Inflammatory macrophage treated with lipopolysaccharide for 1 hour (primary cell): ENCODE measurements around the gene SMIM43.
A peak's percentile ranks its signal among the peaks of the same experiment; 100 is the strongest.
"Not testable (repeated sequence)": the region's sequence is repeated elsewhere in the genome, so short reads cannot be mapped to it uniquely, and the experiment has no call there.

Source experiments
- DNase-seq, 2 donors: peaks; one replicate each; pipeline ENCODE4 v3.0.0-alpha.2; 2020 to 2022

The SMIM43 gene

DNA sequence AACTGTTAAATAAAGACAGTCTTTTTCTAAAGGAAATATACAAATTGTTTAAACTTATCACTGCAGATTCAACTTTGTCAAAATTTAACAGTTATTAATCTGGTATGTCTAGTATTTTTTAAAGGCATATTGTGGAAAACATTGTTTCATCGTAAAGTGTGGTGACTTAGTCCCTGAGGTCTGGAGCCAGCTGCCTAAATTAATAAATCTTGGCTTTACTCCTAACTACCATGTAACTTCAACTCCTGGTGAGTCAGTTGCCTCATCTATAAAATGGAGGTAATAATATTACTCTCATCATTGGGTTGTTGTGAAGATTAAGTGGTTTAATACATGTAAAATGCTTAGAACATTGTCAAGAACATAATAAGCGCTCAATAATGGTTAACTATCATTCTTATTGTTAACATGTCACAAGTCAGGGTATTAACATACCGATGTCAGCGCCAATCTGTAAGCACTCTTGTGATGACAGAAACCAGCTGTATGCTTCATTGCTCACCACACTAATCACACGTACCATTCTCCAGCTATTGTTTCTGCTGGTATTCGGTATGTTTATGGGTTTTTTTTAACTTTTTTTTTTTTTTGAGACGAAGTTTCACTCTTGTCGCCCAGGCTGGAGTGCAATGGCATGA, 14.1 kb upstream of the SMIM43 start:
- no peak for DNase-seq

DNA sequence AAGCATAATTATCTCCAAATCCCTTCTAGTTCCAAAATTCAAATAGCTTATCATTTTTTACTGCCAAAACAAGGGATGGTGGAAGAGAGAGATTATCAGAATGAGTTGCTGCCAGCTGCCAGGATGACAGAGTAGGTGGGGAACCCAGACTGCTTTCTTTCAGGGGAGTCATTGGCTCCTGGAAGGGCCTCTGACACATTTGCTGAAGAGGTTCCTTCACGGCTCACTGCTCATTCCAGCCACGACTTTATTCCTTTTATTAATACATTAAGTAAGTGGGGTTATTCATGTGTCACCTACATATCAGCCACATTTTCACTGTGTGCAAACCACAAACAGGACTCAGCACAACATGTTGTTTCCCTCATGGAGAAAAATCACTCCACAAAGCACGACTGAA, 12.7 kb upstream of the SMIM43 start:
- DNase-seq: no peak

GRCh38 chr4:121776610-121777401, 11.8 kb upstream of the SMIM43 start:
- no peak for DNase-seq

DNA sequence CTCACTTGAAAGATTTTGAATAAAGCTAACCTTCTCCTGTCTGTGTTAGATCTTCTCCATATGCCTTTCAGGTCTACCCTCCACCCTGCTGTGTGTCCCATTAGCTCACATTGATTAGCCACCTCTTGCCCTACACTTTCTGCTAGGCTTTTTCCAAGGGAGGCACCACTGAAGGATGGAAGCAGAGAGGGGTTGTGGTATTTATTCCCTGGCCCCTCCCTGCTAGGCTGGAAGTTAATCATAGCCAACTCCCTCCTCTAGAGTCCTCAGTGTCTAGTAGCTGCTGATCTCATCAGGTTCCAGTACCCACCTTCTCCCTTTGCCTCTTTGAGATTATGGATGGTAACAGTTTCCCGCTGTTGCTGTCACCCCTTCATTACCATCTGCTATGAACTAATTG, 8.9 kb upstream of the SMIM43 start:
- DNase-seq: no peak

GRCh38 chr4:121771869-121772268, 6.9 kb upstream of the SMIM43 start:
- no peak for DNase-seq

GRCh38 chr4:121769341-121769740, 4.4 kb upstream of the SMIM43 start:
- DNase-seq: no peak

DNA sequence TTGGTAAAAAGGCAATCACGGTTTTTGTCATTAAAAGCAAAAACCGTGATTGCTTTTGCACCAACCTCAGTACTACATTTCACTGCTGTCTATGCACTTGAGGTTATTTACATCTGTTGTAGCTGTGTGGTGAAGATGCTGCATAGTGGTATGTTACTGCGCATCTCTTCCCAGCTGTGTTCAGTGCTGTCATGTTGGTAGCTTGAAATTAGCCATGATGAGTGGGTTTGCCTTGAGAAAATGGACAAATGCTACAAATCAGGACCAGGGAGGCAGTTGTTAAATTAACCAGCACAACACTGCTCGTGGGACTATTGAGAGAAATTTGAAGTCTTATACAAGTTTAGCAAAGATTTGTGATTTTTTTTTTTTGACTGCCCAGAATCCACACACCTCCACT, 2.2 kb upstream of the SMIM43 start:
- no peak for DNase-seq

GRCh38 chr4:121765971-121766538, 1.1 kb upstream of the SMIM43 start:
- DNase-seq: no peak

DNA sequence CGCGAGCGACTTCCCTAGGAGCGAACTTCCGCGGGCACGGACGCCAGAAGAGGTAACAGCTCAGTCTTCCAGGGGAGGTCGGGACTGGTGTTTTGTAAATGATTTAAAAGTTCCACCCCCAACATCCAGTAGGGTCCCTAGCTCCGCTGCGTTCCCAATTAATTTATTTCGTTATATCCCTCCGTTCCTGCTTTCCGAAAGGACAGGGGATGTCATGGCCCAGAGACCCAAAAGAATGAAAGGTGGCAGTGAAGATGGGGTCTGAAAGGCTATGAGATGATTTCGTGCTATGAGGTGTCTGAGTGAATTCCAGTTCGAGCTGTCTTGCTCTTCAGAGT, 373 bp upstream of the SMIM43 start:
- DNase-seq: no peak

- DNase-seq: no peak
These were observed 662 bp downstream of the SMIM43 start for GRCh38 chr4:121764303-121764701.

- no peak for DNase-seq
These were observed 4.8 kb downstream of the SMIM43 start for GRCh38 chr4:121760205-121760604.

DNA sequence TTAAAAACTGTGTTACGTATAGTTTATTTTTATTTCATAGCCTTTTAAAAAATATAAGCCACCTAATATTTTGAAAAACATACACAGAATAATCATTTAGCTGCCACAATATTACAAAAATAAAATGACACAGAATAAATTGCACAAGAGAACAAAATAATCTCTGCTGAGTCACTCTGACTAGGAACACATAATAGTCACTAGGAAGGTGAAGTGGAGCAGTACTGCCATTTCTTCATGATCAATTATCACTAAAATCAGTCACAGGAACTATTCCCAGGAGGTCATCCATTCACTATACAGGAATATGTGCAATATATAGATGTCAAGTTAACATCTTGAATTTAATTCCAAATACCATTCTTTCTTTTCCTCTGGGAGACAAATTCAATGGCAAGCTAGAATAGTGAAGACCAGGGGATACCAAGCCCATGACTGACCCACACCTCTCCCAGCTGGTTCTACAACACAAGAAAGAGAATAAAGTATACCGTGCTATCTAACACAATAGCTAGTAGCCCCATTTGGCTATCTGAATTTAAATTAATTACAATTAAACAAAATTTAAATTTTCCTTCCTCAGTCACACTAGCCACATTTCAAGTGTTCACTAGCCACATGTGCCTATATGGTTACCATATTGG, 5.9 kb downstream of the SMIM43 start:
- DNase-seq: no peak

GRCh38 chr4:121752142-121752541, 12.8 kb downstream of the SMIM43 start:
- DNase-seq: not testable (repeated sequence)

- no peak for DNase-seq
These were observed 15.7 kb downstream of the SMIM43 start for GRCh38 chr4:121749225-121749624.

- DNase-seq: no peak
These were observed 22.2 kb downstream of the SMIM43 start for GRCh38 chr4:121742794-121743193.

GRCh38 chr4:121741751-121742150, 23.2 kb downstream of the SMIM43 start:
- no peak for DNase-seq

- no peak for DNase-seq
These were observed 24.1 kb downstream of the SMIM43 start for GRCh38 chr4:121740796-121741409.

DNA sequence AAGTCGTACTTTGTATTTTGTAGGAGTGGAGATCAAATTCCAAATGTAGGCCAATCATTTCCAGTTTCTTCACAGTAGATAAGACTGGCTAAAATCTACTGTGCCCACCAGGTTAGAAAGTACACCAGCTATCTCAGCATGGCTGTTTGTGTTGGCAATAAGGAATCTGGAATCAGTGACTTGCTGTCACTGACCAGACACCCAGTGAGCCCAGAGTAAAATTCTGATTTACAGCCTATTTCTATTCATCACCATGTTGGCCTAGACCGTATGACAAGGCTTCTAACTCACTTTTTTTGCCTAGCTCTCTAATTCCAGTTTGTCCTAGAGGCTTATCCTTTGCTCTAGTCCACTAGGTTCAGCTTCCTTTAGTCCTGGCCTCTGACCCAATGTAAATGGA, 25.4 kb downstream of the SMIM43 start:
- no peak for DNase-seq

DNA sequence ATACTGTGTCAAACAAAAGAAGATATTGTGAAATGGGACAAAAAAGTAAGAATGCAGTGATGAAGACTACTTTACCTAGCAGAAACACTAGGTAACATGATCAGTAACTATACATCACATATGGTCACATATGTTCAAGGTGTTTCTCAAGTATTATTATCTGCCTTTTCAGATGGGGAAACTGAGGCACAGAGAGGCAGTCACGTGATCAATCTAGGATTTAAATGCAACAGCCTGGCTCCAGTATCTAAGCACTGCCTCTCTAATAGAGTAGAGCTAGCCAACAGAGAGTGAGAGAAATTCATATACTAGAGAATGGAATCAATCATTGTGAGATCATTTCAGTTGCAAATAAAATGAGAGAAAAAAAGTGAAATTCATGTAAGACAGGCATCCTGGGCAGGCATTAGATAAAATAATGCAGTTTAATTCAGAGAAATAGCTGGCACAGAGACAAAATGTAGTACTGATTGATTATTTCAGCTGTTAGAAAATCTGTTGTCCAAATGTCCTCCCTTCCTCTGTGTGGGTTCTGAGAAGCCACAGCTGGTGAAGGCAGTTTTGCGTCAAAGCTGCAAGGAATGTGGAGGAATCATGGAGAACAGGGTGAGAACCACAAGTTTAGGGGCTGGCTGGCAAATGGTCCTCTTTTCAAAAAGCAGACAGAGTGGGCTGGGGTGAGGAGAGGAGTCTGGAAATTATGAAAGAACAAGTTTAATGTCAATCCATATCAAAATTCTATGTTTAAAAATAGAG, 26.0 kb downstream of the SMIM43 start:
- no peak for DNase-seq

- no peak for DNase-seq
These were observed 27.0 kb downstream of the SMIM43 start for GRCh38 chr4:121737846-121738554.

GRCh38 chr4:121736735-121737351, 28.1 kb downstream of the SMIM43 start:
- DNase-seq: peak; percentile 42 to 72

DNA sequence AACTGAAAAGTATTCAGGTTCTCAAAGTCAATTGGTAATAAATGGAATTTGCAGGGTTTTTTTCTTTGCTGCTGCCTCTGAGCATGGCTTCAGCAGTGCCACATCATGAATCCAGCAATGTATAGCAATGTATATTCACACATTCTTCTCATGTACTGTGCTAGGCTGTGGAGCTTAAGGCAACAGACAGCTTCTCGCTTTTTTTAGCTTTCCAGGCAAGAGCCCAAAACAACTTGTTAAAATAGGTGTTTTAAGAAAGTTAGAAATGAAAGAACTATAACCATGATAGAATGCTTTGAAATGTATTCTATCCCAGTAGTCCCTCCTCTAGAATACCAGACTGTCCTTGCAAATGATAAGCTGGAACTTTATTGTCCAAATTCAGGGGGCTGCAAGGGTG, 30.4 kb downstream of the SMIM43 start:
- DNase-seq: no peak
